Breast epithelium (tissue), 3 donors: ENCODE results near the gene ADAM12.

Experiments used
- POLR2A ChIP-seq: fragments of 450-650 bp; IDR thresholded peaks from one replicate; pipeline ENCODE4 v1.6.1; 2016; ENCODE audit warnings: antibody characterized with exemption, mild to moderate bottlenecking, moderate library complexity
- TF ChIP-seq, protein P1 (sequence below), 3 donors: fragments of 450-650 bp; IDR thresholded peaks; one replicate each; pipeline ENCODE4 v1.5.1; 2016 to 2017; ENCODE audit warnings: antibody characterized with exemption in 3 of 3, mild to moderate bottlenecking in 3 of 3, moderate library complexity in 3 of 3

DNA sequence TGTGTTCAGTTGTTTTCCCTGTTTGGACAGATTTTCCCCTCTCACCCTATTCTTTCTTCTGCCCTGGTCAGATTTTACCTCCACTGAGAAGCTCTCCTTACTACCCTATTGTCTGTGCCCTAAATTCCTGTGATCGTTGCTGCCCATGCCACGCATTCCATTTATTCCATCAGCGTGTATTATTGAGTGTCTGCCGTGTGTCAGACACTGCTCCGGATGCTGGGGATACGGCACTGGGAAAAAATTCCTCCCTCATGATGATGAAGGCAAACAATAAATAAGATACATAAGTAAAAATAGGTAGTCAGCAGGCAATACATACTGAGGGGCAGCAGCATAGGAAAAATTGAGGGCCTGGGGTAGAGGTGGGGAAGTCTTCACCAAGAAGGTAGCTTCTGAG, 405.1 kb downstream of the ADAM12 start:
- TF ChIP-seq, protein P1, sequence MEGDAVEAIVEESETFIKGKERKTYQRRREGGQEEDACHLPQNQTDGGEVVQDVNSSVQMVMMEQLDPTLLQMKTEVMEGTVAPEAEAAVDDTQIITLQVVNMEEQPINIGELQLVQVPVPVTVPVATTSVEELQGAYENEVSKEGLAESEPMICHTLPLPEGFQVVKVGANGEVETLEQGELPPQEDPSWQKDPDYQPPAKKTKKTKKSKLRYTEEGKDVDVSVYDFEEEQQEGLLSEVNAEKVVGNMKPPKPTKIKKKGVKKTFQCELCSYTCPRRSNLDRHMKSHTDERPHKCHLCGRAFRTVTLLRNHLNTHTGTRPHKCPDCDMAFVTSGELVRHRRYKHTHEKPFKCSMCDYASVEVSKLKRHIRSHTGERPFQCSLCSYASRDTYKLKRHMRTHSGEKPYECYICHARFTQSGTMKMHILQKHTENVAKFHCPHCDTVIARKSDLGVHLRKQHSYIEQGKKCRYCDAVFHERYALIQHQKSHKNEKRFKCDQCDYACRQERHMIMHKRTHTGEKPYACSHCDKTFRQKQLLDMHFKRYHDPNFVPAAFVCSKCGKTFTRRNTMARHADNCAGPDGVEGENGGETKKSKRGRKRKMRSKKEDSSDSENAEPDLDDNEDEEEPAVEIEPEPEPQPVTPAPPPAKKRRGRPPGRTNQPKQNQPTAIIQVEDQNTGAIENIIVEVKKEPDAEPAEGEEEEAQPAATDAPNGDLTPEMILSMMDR (IDR thresholded peaks at IDR 0.05): no peak
- no peak for TF ChIP-seq POLR2A
